Vagina (tissue), 2 donors: Measurements from ENCODE around the gene MED12L.

Source experiments
- CTCF ChIP-seq, 3 experiments: fragments of 450-650 bp in 2 of 3; fragments of 200-600 bp in 1 of 3; sonication (generic) in 1 of 3; IDR thresholded peaks; one replicate each; pipeline ENCODE4 v1.5.1; 2017 to 2019; ENCODE audit warnings: antibody characterized with exemption in 3 of 3, mild to moderate bottlenecking in 2 of 3, moderate library complexity in 2 of 3
- POLR2A ChIP-seq, 2 donors: fragments of 450-650 bp; IDR thresholded peaks; one replicate each; pipeline ENCODE4 v1.6.1; 2017; ENCODE audit warnings: antibody characterized with exemption in 2 of 2, mild to moderate bottlenecking in 2 of 2, moderate library complexity in 2 of 2

- no peak for TF ChIP-seq CTCF (IDR thresholded peaks at IDR 0.05)
- no peak for TF ChIP-seq POLR2A (IDR thresholded peaks at IDR 0.05)
Observed at GRCh38 chr3:151248772-151249337, 163.4 kb downstream of the MED12L start.
